Gastroesophageal sphincter (tissue), 4 donors: ENCODE measurements around the gene CHST14. TPM values are rescaled to one million over a fixed set of nuclear protein-coding genes. Genes with fewer than 3 reads are reported as not detected.

Experiments
- ATAC-seq: fragments of 150-250 bp; one replicate; pipeline ENCODE4 v1.9.1; 2016; ENCODE audit warnings: mild to moderate bottlenecking, moderate library complexity
- H3K27ac ChIP-seq, 4 donors: fragments of 200-600 bp; sonication (generic) in 3 of 4; 1 replicate in 3 of 4; 2 replicates in 1 of 4; pipeline ENCODE4 v1.5.1; 2016 to 2019
- H3K27me3 ChIP-seq: fragments of 200-600 bp; sonication (generic); one replicate; pipeline ENCODE4 v1.5.1; 2019
- H3K36me3 ChIP-seq, 2 donors: fragments of 200-600 bp; sonication (generic); one replicate each; pipeline ENCODE4 v1.5.1; 2019; ENCODE audit warnings: control low read depth in 1 of 2
- H3K4me1 ChIP-seq, 3 donors: fragments of 200-600 bp; sonication (generic); 1 replicate in 2 of 3; 2 replicates in 1 of 3; pipeline ENCODE4 v1.5.1; 2016 to 2019; ENCODE audit warnings: control low read depth in 2 of 3
- H3K4me3 ChIP-seq, 2 donors: fragments of 200-600 bp; sonication (generic); one replicate each; pipeline ENCODE4 v1.5.1; 2019; ENCODE audit warnings: mild to moderate bottlenecking in 1 of 2, moderate library complexity in 1 of 2
- H3K9me3 ChIP-seq, 3 donors: fragments of 200-600 bp; sonication (generic); one replicate each; pipeline ENCODE4 v1.5.1; 2017 to 2019; ENCODE audit warnings: control low read depth in 2 of 3
- CTCF ChIP-seq, 4 experiments: fragments of 200-600 bp in 2 of 4; fragments of 450-650 bp in 2 of 4; sonication (generic) in 1 of 4; IDR thresholded peaks; one replicate each; pipeline ENCODE4 v1.5.1; 2017 to 2019; ENCODE audit warnings: antibody characterized with exemption in 4 of 4, mild to moderate bottlenecking in 2 of 4, moderate library complexity in 2 of 4
- EP300 ChIP-seq: sonication (generic); formaldehyde crosslinking; IDR thresholded peaks from one replicate; pipeline ENCODE4 v1.6.1; 2017; ENCODE audit warnings: antibody characterized with exemption, mild to moderate bottlenecking
- POLR2A ChIP-seq, 2 donors: fragments of 450-650 bp; IDR thresholded peaks; one replicate each; pipeline ENCODE4 v1.6.1; 2017; ENCODE audit warnings: antibody characterized with exemption in 2 of 2, mild to moderate bottlenecking in 2 of 2, moderate library complexity in 1 of 2
- POLR2AphosphoS5 ChIP-seq: sonication (generic); formaldehyde crosslinking; IDR thresholded peaks from one replicate; pipeline ENCODE4 v1.6.1; 2017; ENCODE audit warnings: antibody characterized with exemption
- WGBS, 2 donors: methylation state at CpG; one replicate each; pipeline ENCODE4 v1.1.5; 2018; ENCODE audit warnings: low coverage in 1 of 2; 5-methylcytosine and 5-hydroxymethylcytosine counted together
- total RNA-seq, 4 donors: library from RNA; depleted of rRNA; stranded (reverse); fragments of >200 nt; gene quantifications; one replicate each; pipeline ENCODE4 v1.1.0, GENCODE V29; 2016

CHST14 gene
- total RNA-seq, 4 donors from 2014 or later, result 7.8 to 18.4 (median 11.7) TPM

DNA sequence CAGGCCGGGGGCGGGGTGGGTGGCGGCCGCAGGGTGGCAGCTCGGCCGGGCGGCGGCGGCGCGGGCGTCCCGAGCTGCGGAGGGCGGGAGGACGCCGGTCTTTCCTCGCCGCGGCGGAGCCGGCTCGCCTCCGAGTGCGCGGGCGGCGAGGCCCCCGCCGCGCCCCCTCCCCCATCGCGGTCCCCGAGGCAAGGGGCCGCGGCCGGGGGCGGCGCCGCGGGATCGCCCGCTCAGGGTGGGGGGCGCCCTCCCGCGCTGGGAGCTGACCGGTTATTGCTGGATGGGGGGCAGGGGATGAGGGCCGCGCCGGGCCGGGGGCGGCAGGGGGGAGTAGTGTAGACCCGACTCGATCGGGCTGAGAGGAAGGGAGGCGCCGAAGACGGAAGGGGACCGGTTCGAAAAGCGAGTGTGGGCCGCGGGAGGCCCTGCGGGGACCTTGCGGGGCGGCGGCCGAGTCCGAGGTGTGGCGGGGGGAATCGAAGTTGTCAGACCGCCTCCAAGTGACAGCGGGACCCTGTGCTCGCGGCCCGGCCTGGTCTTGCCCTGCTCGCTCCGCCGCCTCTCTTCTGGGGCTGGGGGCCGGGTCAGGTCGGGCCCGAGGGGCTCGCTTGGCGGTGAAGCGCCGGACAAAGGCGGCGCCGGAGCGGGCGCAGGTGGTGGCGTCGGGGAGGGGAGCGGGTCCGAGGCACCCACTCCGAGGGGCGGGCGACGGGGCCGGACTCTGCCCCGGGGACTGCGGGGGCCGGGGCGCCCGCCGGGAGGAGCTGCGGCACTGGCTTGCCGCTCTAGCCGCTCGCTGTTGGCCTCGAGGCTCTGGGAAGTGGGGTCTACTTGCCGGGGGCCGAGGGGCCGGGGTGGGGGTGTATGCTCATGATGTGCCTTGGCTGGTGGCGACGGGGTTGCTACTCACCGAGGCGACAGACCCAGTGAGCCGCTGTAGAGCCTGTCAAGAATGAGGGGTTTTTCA lies 28.9 kb upstream of the CHST14 start:
- Histone ChIP-seq H3K4me1 (peaks cover 0 to 73% (median 21%) of the 10 kb centered on the region in 3 donors), H3K4me3 (peak overlapping the region; percentile 70 to 96), H3K27me3 (peaks cover 25% of the 10 kb centered on the region), H3K36me3 (no peaks in the 10 kb centered on the region), H3K27ac (peak overlapping the region in 3 of 4 donors; percentile 83 to 89 (median 88)), H3K9me3 (no peaks in the 10 kb centered on the region)
- ATAC-seq, result no peak
- WGBS, 2 donors, result 0% methylated on average over 5 of the region's 119 CpGs; no CpG with 5 or more reads in 1 of the 2 donors
- no peak for TF ChIP-seq POLR2A (IDR thresholded peaks at IDR 0.05)
- TF ChIP-seq CTCF (IDR thresholded peaks at IDR 0.05), result peak in 2 of 4 experiments; percentile 12 to 56

- no peak overlapping the region for H3K4me3 ChIP-seq
- 86% methylated on average over 4 of the region's 4 CpGs for WGBS, 2 donors
- no peaks in the 10 kb centered on the region for H3K36me3 ChIP-seq
- ATAC-seq, result no peak
- H3K27ac ChIP-seq, result no peak overlapping the region
- no peak for TF ChIP-seq CTCF (IDR thresholded peaks at IDR 0.05)
- TF ChIP-seq POLR2A (IDR thresholded peaks at IDR 0.05), result no peak
- TF ChIP-seq POLR2AphosphoS5, result no peak
- TF ChIP-seq EP300, result no peak
- H3K27me3 ChIP-seq, result peaks cover 12% of the 10 kb centered on the region
- peaks cover 0 to 67% (median 17%) of the 10 kb centered on the region in 3 donors for H3K4me1 ChIP-seq
- H3K9me3 ChIP-seq, result no peaks in the 10 kb centered on the region
Observed at GRCh38 chr15:40443255-40443654, 27.5 kb upstream of the CHST14 start.

DNA sequence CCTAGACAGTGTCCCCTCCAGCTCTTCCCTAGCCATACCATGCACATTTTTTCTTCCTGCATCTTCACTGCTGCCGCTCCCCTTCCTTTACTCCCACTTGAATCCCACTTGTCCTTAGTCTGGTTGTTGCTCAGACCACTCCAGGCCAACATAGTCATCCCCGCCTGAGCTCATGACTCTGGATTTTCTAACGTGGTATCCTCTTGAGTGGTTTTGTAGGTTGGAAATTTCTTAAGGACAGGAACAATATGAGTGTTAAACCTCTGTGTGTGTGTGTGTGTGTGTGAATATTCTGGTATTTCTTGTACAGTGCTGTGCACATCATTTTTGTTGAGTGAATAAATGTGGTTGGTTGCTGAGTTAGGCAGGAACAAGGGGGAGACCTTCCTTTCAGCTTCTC lies 26.9 kb upstream of the CHST14 start:
- peaks cover 6% of the 10 kb centered on the region for H3K27me3 ChIP-seq
- 79 to 86% methylated on average over 1 to 2 of the region's 3 CpGs for WGBS, 2 donors
- H3K4me1 ChIP-seq, result peaks cover 0 to 67% (median 17%) of the 10 kb centered on the region in 3 donors
- H3K4me3 ChIP-seq, result no peak overlapping the region
- no peak for ATAC-seq
- H3K36me3 ChIP-seq, result no peaks in the 10 kb centered on the region
- H3K27ac ChIP-seq, result no peak overlapping the region
- no peak for TF ChIP-seq CTCF (IDR thresholded peaks at IDR 0.05)
- no peak for TF ChIP-seq EP300
- no peak for TF ChIP-seq POLR2AphosphoS5
- TF ChIP-seq POLR2A (IDR thresholded peaks at IDR 0.05), result no peak
- H3K9me3 ChIP-seq, result no peaks in the 10 kb centered on the region

DNA sequence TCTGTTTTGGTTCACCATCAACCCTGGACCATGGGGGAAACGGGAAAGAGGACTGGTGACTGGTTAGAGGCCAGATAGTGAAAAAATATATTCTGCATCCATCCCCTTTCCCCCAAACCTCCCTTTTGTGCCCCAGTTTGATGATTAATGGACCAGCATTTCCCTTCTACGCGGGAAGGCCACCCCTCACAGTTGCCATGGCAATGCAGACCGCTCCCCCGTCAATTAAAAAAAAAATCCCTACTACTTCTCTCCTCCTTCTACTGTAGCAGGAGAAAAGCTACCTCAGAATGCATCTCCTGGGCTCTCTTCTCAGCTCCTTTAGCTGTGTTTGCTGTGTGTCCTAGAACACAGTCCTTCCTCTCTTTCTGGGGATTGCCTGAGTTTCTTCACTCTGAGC lies 26.0 kb upstream of the CHST14 start:
- Histone ChIP-seq H3K27ac (no peak overlapping the region), H3K4me1 (peaks cover 0 to 60% (median 13%) of the 10 kb centered on the region in 3 donors), H3K27me3 (no peaks in the 10 kb centered on the region), H3K36me3 (no peaks in the 10 kb centered on the region), H3K9me3 (no peaks in the 10 kb centered on the region), H3K4me3 (no peak overlapping the region)
- TF ChIP-seq EP300 (no peak), POLR2AphosphoS5 (no peak), CTCF (IDR thresholded peaks at IDR 0.05) (no peak), POLR2A (IDR thresholded peaks at IDR 0.05) (no peak)
- WGBS, 2 donors, result 71 to 81% methylated on average over 5 of the region's 5 CpGs
- ATAC-seq, result no peak
